GM12878 (cell line): ENCODE results near the gene BSCL2. TPM values are rescaled to one million over a fixed set of nuclear protein-coding genes. Genes with fewer than 3 reads are reported as not detected.
A peak's percentile ranks its signal among the peaks of the same experiment; 100 is the strongest.

Experiments
- ATAC-seq: fragments of 200-7000 bp; cut with Tn5 transposase; 3 replicates; pipeline ENCODE4 v1.9.1; 2020; ENCODE audit warnings: mild to moderate bottlenecking, moderate library complexity
- BruUV-seq: library from RNA; stranded (reverse); fragments of 400-500 nt; replicated peaks from 2 replicates; lab custom pipeline; 2021; lab: Mats Ljungman, UMichigan
- CTCF ChIA-PET: fragments of 300-600 bp; sonication (Branson Sonifier 250); formaldehyde crosslinking; extraction: SDS; loops from one replicate; lab custom pipeline; 2021; ENCODE audit warnings: inconsistent platforms; lab: Yijun Ruan, JAX
- POLR2A ChIA-PET: fragments of 350-600 bp; formaldehyde crosslinking; extraction: SDS; loops from one replicate; lab custom pipeline; 2021; ENCODE audit warnings: inconsistent platforms; lab: Charles Lee
- RAD21 ChIA-PET: fragments of 300-600 bp; sonication (Branson Sonifier 250); formaldehyde crosslinking; loops from one replicate; lab custom pipeline; 2023; ENCODE audit warnings: antibody characterized with exemption; ENCODE audit not compliant: unreplicated experiment; lab: Charles Lee
- SMC1A ChIA-PET: fragments of 300-600 bp; sonication (Branson Sonifier 250); formaldehyde crosslinking; loops from one replicate; lab custom pipeline; 2023; ENCODE audit not compliant: unreplicated experiment, uncharacterized antibody; lab: Charles Lee
- DNase-seq: peaks from one replicate; pipeline ENCODE4 v3.0.0-alpha.2; 2011; ENCODE audit warnings: low read depth, low spot score
- FAIRE-seq: peaks from 3 replicates; lab custom pipeline; 2011; peaks lifted over from hg19 to GRCh38; lab: Jason Lieb, UNC
- H2AFZ ChIP-seq: 2 replicates; pipeline ENCODE4 v1.6.0; 2011; ENCODE audit warnings: low read depth, low read length, control low read depth; ENCODE audit not compliant: control insufficient read depth
- H3K27ac ChIP-seq: 2 replicates; pipeline ENCODE4 v1.5.1; 2011; ENCODE audit warnings: control low read depth; ENCODE audit not compliant: control insufficient read depth, insufficient read depth
- H3K27me3 ChIP-seq, 2 experiments: replicated peaks in 1 of 2; 2 replicates each; pipeline versions ENCODE4 v1.6.0 to v1.6.1; 2011; ENCODE audit warnings: low read length in 1 of 2; ENCODE audit not compliant: control insufficient read depth in 2 of 2, insufficient read depth in 2 of 2
- H3K36me3 ChIP-seq, 2 experiments: 2 replicates each; pipeline ENCODE4 v1.5.1; 2011; ENCODE audit warnings: low read length in 1 of 2; ENCODE audit not compliant: control insufficient read depth in 2 of 2, insufficient read depth in 2 of 2
- H3K4me1 ChIP-seq: 2 replicates; pipeline ENCODE4 v1.6.1; 2011; ENCODE audit warnings: mild to moderate bottlenecking, low read length, moderate library complexity, mixed read lengths; ENCODE audit not compliant: control insufficient read depth, insufficient read depth
- H3K4me2 ChIP-seq: 2 replicates; pipeline ENCODE4 v1.6.0; 2011; ENCODE audit warnings: control low read depth; ENCODE audit not compliant: control insufficient read depth, insufficient read depth
- H3K4me3 ChIP-seq: fragments of 200-600 bp; sonication (generic); 2 replicates; pipeline ENCODE4 v1.5.1; 2016
- H3K79me2 ChIP-seq: 2 replicates; pipeline ENCODE4 v1.6.0; 2011; ENCODE audit warnings: low read length; ENCODE audit not compliant: control insufficient read depth, insufficient read depth
- H3K9ac ChIP-seq: 2 replicates; pipeline ENCODE4 v1.8.0; 2011; ENCODE audit warnings: low read length, control low read depth, mixed read lengths; ENCODE audit not compliant: control insufficient read depth, insufficient read depth
- H3K9me3 ChIP-seq: replicated peaks from 3 replicates; pipeline ENCODE4 v1.5.1; 2011; ENCODE audit warnings: mild to moderate bottlenecking, low read length; ENCODE audit not compliant: control insufficient read depth, insufficient read depth
- H4K20me1 ChIP-seq: 2 replicates; pipeline ENCODE4 v1.6.0; 2011; ENCODE audit not compliant: control insufficient read depth, insufficient read depth
- ATF7 ChIP-seq: fragments of 450-650 bp; IDR thresholded peaks from 2 replicates; pipeline ENCODE4 v1.6.1; 2016; ENCODE audit warnings: low read depth, mild to moderate bottlenecking
- BHLHE40 ChIP-seq, 2 experiments: fragments of 450-650 bp in 1 of 2; IDR thresholded peaks; 2 replicates each; pipeline ENCODE4 v1.6.1; 2011 to 2017; ENCODE audit warnings: low read depth in 2 of 2, borderline replicate concordance in 1 of 2, improper control_type of control experiment in 1 of 2, low read length in 1 of 2, mild to moderate bottlenecking in 1 of 2
- BMI1 ChIP-seq: fragments of 450-650 bp; IDR thresholded peaks from 2 replicates; pipeline ENCODE4 v1.6.1; 2016; ENCODE audit warnings: mild to moderate bottlenecking, moderate library complexity, borderline replicate concordance
- BRCA1 ChIP-seq: IDR thresholded peaks from 2 replicates; pipeline ENCODE4 v1.6.1; 2011; ENCODE audit warnings: low read depth, low read length, improper control_type of control experiment
- ELK1 ChIP-seq: IDR thresholded peaks from 2 replicates; pipeline ENCODE4 v1.6.1; 2012; ENCODE audit warnings: low read depth, low read length, improper control_type of control experiment
- ESRRA ChIP-seq: IDR thresholded peaks from 2 replicates; pipeline ENCODE4 v1.6.1; 2012; ENCODE audit warnings: mild to moderate bottlenecking, low read length, improper control_type of control experiment
- EZH2 ChIP-seq: IDR thresholded peaks from 2 replicates; pipeline ENCODE4 v1.6.1; 2012; ENCODE audit warnings: low read depth, mild to moderate bottlenecking, control low read depth, inconsistent platforms, low read length, borderline replicate concordance; ENCODE audit not compliant: control insufficient read depth
- GATAD2B ChIP-seq: fragments of 450-650 bp; conservative IDR thresholded peaks from 2 replicates; pipeline ENCODE4 v1.6.1; 2017; ENCODE audit warnings: low read depth, mild to moderate bottlenecking, moderate library complexity
- HCFC1 ChIP-seq: fragments of 150-350 bp; IDR thresholded peaks from 2 replicates; pipeline ENCODE4 v1.6.1; 2014; ENCODE audit warnings: low read length
- HDGF ChIP-seq: fragments of 450-650 bp; IDR thresholded peaks from 2 replicates; pipeline ENCODE4 v1.6.1; 2016; ENCODE audit warnings: antibody characterized with exemption
- IRF4 ChIP-seq: IDR thresholded peaks from 2 replicates; pipeline ENCODE4 v1.6.1; 2011; ENCODE audit warnings: low read depth, low read length
- NFYA ChIP-seq: IDR thresholded peaks from 2 replicates; pipeline ENCODE4 v1.6.1; 2011; ENCODE audit warnings: low read depth, mild to moderate bottlenecking, low read length, improper control_type of control experiment, borderline replicate concordance
- PAX8 ChIP-seq: fragments of 450-650 bp; IDR thresholded peaks from 2 replicates; pipeline ENCODE4 v1.6.1; 2017; ENCODE audit warnings: mild to moderate bottlenecking, moderate library complexity
- POU2F2 ChIP-seq: IDR thresholded peaks from 3 replicates; pipeline ENCODE4 v1.6.1; 2011; ENCODE audit warnings: low read depth, mild to moderate bottlenecking, low read length, borderline replicate concordance
- RAD21 ChIP-seq: IDR thresholded peaks from 2 replicates; pipeline ENCODE4 v1.6.1; 2011; ENCODE audit warnings: mild to moderate bottlenecking, low read depth, low read length, moderate library complexity; ENCODE audit not compliant: insufficient read depth
- SMAD5 ChIP-seq: IDR thresholded peaks from 2 replicates; pipeline ENCODE4 v1.6.1; 2016; ENCODE audit warnings: antibody characterized with exemption, low read depth
- SMARCA5 ChIP-seq: fragments of 450-650 bp; IDR thresholded peaks from 2 replicates; pipeline ENCODE4 v1.6.1; 2017; ENCODE audit warnings: mild to moderate bottlenecking
- TCF3 ChIP-seq: IDR thresholded peaks from 2 replicates; pipeline ENCODE4 v1.6.1; 2012; ENCODE audit warnings: low read depth, mild to moderate bottlenecking, low read length, borderline replicate concordance; ENCODE audit not compliant: insufficient read depth
- ZNF217 ChIP-seq: fragments of 450-650 bp; IDR thresholded peaks from 2 replicates; pipeline ENCODE4 v1.6.1; 2017; ENCODE audit warnings: antibody characterized with exemption, mild to moderate bottlenecking
- ZNF622 ChIP-seq: fragments of 450-650 bp; IDR thresholded peaks from 2 replicates; pipeline ENCODE4 v1.6.1; 2017; ENCODE audit warnings: mild to moderate bottlenecking, inconsistent platforms
- ZZZ3 ChIP-seq: IDR thresholded peaks from 2 replicates; pipeline ENCODE4 v1.6.1; 2011; ENCODE audit warnings: low read depth; ENCODE audit not compliant: control insufficient read depth, insufficient read length
- WGBS: methylation state at CpG from one replicate; pipeline ENCODE4 v1.1.6; 2016; ENCODE audit warnings: low lambda C conversion rate; ENCODE audit not compliant: insufficient replicate concordance, insufficient coverage; ENCODE audit errors: missing lambda C conversion rate; 5-methylcytosine and 5-hydroxymethylcytosine counted together
- in situ Hi-C: fragments of 300-500 bp; cut with MboI; formaldehyde crosslinking; loops from 9 replicates; pipeline ENCODE4 v1.14.3; 2018; ENCODE audit warnings: mixed read lengths
- intact Hi-C: fragments of 100-400 bp; cut with micrococcal nuclease; formaldehyde crosslinking; loops from one replicate; pipeline ENCODE4 v1.14.2; 2022; ENCODE audit not compliant: unreplicated experiment
- polyA plus RNA-seq, 11 experiments: library from polyadenylated mRNA; depleted of rRNA in 4 of 11; unstranded in 6 of 11; stranded (reverse) in 5 of 11; fragments of >200 nt; fragmentation: Nextera tagmentation in 4 of 11; fragmentation: Illumina TruSeq in 1 of 11; extraction: Ambion mirVana in 4 of 11; extraction: Trizol in 1 of 11; gene quantifications; 1 replicate in 1 of 11; 2 replicates in 10 of 11; pipeline versions ENCODE4 v1.2.1 to v1.2.3, GENCODE V29; 2011 to 2016; ENCODE audit warnings: inconsistent platforms in 2 of 11, missing spikeins in 2 of 11, low read depth in 1 of 11
- total RNA-seq, 4 experiments: library from RNA; depleted of rRNA in 3 of 4; stranded (reverse); fragments of >200 nt in 3 of 4; fragmentation: Illumina TruSeq in 1 of 4; extraction: Trizol in 1 of 4; gene quantifications; 2 replicates each; pipeline versions ENCODE4 v1.2.1 to v1.2.3, GENCODE V29; 2013 to 2021

Gene BSCL2
- total and polyA plus RNA-seq, 10 of the 15 experiments (the other 5 are each of a cell fraction or from before 2014, with no cell fraction given), result 12.3 to 57.9 (median 21.8) TPM

GRCh38 chr11:62709247-62710000, 2.2 kb upstream of the BSCL2 start:
- DNase-seq, result peak; percentile 91
- ChIA-PET POLR2A (interaction anchor here (0.5 to 7.6 kb wide), 20 partner anchors 18 to 152 kb away, joined by 3 to 79 read pairs (median 5); partner anchors contain the start of genes B3GAT3, C11orf98, CSKMT and HNRNPUL2), RAD21 (interaction anchor here (0.5 to 1.8 kb wide), 9 partner anchors 18 to 152 kb away, joined by 3 to 8 read pairs (median 4); partner anchors contain the start of genes C11orf98, CSKMT, HNRNPUL2 and TAF6L), CTCF (interaction anchor here (1.2 to 5.0 kb wide), 4 partner anchors 14 to 45 kb away, joined by 3 to 21 read pairs (median 6); partner anchors contain the start of genes HNRNPUL2, TTC9C and ZBTB3), SMC1A (interaction anchor here (0.6 to 5.3 kb wide), 8 partner anchors 14 to 152 kb away, joined by 3 to 26 read pairs (median 3); partner anchors contain the start of genes HNRNPUL2, MTA2, TAF6L and TTC9C)
- in situ Hi-C loops (no loop called here), intact Hi-C loops (loop anchor here (1.0 to 5.0 kb wide), 2 partner anchors 18 to 107 kb away; partner anchors contain the start of genes HNRNPUL2 and MTA2)
- H3K79me2 ChIP-seq, result no peaks in the 10 kb centered on the region
- peak overlapping the region; percentile 90 for H3K9ac ChIP-seq
- 2% methylated on average over 45 of the region's 47 CpGs for WGBS
- H3K4me3 ChIP-seq, result peak overlapping the region; percentile 83
- peak overlapping the region; percentile 88 for H3K27ac ChIP-seq
- peak; percentile 92 for FAIRE-seq
- H4K20me1 ChIP-seq, result no peaks in the 10 kb centered on the region
- peaks cover 17% of the 10 kb centered on the region in 2 experiments for H3K36me3 ChIP-seq
- H3K4me2 ChIP-seq, result peak overlapping the region; percentile 98
- H3K27me3 ChIP-seq, result no peaks in the 10 kb centered on the region
- peak; percentile 89 for ATAC-seq
- H3K4me1 ChIP-seq, result peaks cover 40% of the 10 kb centered on the region
- BruUV-seq, result no TSS peak
- H2AFZ ChIP-seq, result peak overlapping the region; percentile 93
- H3K9me3 ChIP-seq, result no peaks in the 10 kb centered on the region
- TF ChIP-seq SMARCA5, result no peak
- TF ChIP-seq PAX8, result no peak
- no peak for TF ChIP-seq BRCA1
- peak; percentile 24; the same call in 1 of the 2 replicates for TF ChIP-seq ATF7
- no peak for TF ChIP-seq EZH2
- TF ChIP-seq ELK1, result peak; percentile 90
- TF ChIP-seq ZZZ3, result no peak
- TF ChIP-seq SMAD5, result peak; percentile 62
- TF ChIP-seq ESRRA, result peak; percentile 93; the same call in 1 of the 2 replicates
- peak in 1 of 2 experiments; percentile 13; a peak in 1 of 4 replicates for TF ChIP-seq BHLHE40 (IDR thresholded peaks at IDR 0.05; ENCODE audit: borderline replicate concordance in 1 of 2, low read depth in 2 of 2, low read length in 1 of 2)
- TF ChIP-seq ZNF622, result no peak
- TF ChIP-seq HDGF, result peak; percentile 88
- 0 out of 2 replicates have a peak, but pooled peaks have one; percentile 43 for TF ChIP-seq GATAD2B
- TF ChIP-seq RAD21, result no peak
- TF ChIP-seq BMI1, result no peak
- TF ChIP-seq IRF4, result peak; percentile 67; the same call in 1 of the 2 replicates
- no peak for TF ChIP-seq ZNF217
- TF ChIP-seq POU2F2, result peak; percentile 47; the same call in 2 of the 3 replicates
- TF ChIP-seq HCFC1, result peak; percentile 92
- TF ChIP-seq NFYA, result no peak
- no peak for TF ChIP-seq TCF3
